Thymus (tissue), 11 donors: Measurements from ENCODE around the gene EGLN2. TPM values are rescaled to one million over a fixed set of nuclear protein-coding genes. Genes with fewer than 3 reads are reported as not detected.
A peak's percentile ranks its signal among the peaks of the same experiment; 100 is the strongest.

Source experiments
- DNase-seq, 9 donors: peaks; one replicate each; pipeline ENCODE4 v3.0.0-alpha.2; 2013; ENCODE audit warnings: low spot score in 9 of 9, low read depth in 6 of 9, missing footprints in 1 of 9
- H3K27ac ChIP-seq, 2 donors: one replicate each; pipeline ENCODE4 v1.5.1; 2013; ENCODE audit warnings: control low read depth in 1 of 2, low read depth in 1 of 2, low read length in 1 of 2, mild to moderate bottlenecking in 1 of 2, moderate library complexity in 1 of 2
- H3K27me3 ChIP-seq, 2 donors: one replicate each; pipeline ENCODE4 v1.5.1; 2013; ENCODE audit warnings: low read length in 1 of 2; ENCODE audit not compliant: control insufficient read depth in 2 of 2, insufficient read depth in 1 of 2
- H3K36me3 ChIP-seq, 2 donors: one replicate each; pipeline ENCODE4 v1.5.1; 2013; ENCODE audit warnings: low read length in 1 of 2, mild to moderate bottlenecking in 1 of 2, moderate library complexity in 1 of 2; ENCODE audit not compliant: control insufficient read depth in 2 of 2, insufficient read depth in 2 of 2
- H3K4me1 ChIP-seq, 2 donors: one replicate each; pipeline ENCODE4 v1.5.1; 2013; ENCODE audit warnings: low read length in 2 of 2; ENCODE audit not compliant: control insufficient read depth in 2 of 2, insufficient read depth in 2 of 2
- H3K4me3 ChIP-seq, 2 donors: one replicate each; pipeline ENCODE4 v1.5.1; 2013; ENCODE audit warnings: low read length in 2 of 2, control low read depth in 1 of 2, mild to moderate bottlenecking in 1 of 2
- H3K9me3 ChIP-seq, 2 donors: one replicate each; pipeline ENCODE4 v1.5.1; 2013; ENCODE audit warnings: low read length in 1 of 2, mild to moderate bottlenecking in 1 of 2; ENCODE audit not compliant: control insufficient read depth in 2 of 2, insufficient read depth in 1 of 2
- WGBS: extraction: QIAGEN DNeasy Blood & Tissue Kit; methylation state at CpG from one replicate; pipeline ENCODE4 v1.1.7; 2013; 5-methylcytosine and 5-hydroxymethylcytosine counted together
- polyA plus RNA-seq: library from polyadenylated mRNA; stranded (reverse); fragments of 200-250 nt; gene quantifications from one replicate; pipeline ENCODE4 v1.2.3, GENCODE V29; 2013
- total RNA-seq: library from RNA; stranded (reverse); fragments of 120-200 nt; gene quantifications from one replicate; pipeline ENCODE4 v1.2.4, GENCODE V29; 2013
- donor health status: healthy.

EGLN2 gene
- total and polyA plus RNA-seq, 2 donors = 80.0 to 90.3 TPM

- Histone ChIP-seq H3K27ac (peak overlapping the region; percentile 82 to 96), H3K27me3 (no peaks in the 10 kb centered on the region), H3K9me3 (no peaks in the 10 kb centered on the region), H3K36me3 (peaks cover 24 to 26% of the 10 kb centered on the region in 2 donors), H3K4me3 (peak overlapping the region; percentile 49 to 96), H3K4me1 (peaks cover 29 to 47% of the 10 kb centered on the region in 2 donors)
- WGBS = 12% methylated on average over 28 of the region's 28 CpGs
- peak in 3 of 9 donors; percentile 48 to 63 (median 52) for DNase-seq
These were observed 868 bp upstream of the EGLN2 start for GRCh38 chr19:40797963-40798682.

GRCh38 chr19:40799558-40800338 is 757 bp downstream of the EGLN2 start:
- peak overlapping the region; percentile 70 to 96 for H3K27ac ChIP-seq
- peaks cover 37% of the 10 kb centered on the region in 2 donors for H3K36me3 ChIP-seq
- H3K9me3 ChIP-seq = no peaks in the 10 kb centered on the region
- H3K4me1 ChIP-seq = peaks cover 38 to 63% of the 10 kb centered on the region in 2 donors
- DNase-seq = no peak
- H3K4me3 ChIP-seq = peak overlapping the region; percentile 87 to 96
- 6% methylated on average over 40 of the region's 40 CpGs for WGBS
- no peaks in the 10 kb centered on the region for H3K27me3 ChIP-seq

GRCh38 chr19:40800339-40800996 is 1.5 kb downstream of the EGLN2 start:
- 92% methylated on average over 27 of the region's 27 CpGs for WGBS
- no peak for DNase-seq
- Histone ChIP-seq H3K27me3 (no peaks in the 10 kb centered on the region), H3K27ac (peak overlapping the region in 1 of 2 donors; percentile 32), H3K4me1 (peaks cover 38 to 70% of the 10 kb centered on the region in 2 donors), H3K9me3 (no peaks in the 10 kb centered on the region), H3K36me3 (peaks cover 37 to 44% of the 10 kb centered on the region in 2 donors), H3K4me3 (peak overlapping the region; percentile 87 to 96)

- Histone ChIP-seq H3K9me3 (no peaks in the 10 kb centered on the region), H3K36me3 (peaks cover 37 to 46% of the 10 kb centered on the region in 2 donors), H3K4me1 (peaks cover 38 to 75% of the 10 kb centered on the region in 2 donors), H3K4me3 (no peak overlapping the region), H3K27ac (no peak overlapping the region), H3K27me3 (no peaks in the 10 kb centered on the region)
- no peak for DNase-seq
- 98% methylated on average over 27 of the region's 27 CpGs for WGBS
These were observed 2.0 kb downstream of the EGLN2 start for GRCh38 chr19:40800997-40801377.

GRCh38 chr19:40801426-40802299 is 2.7 kb downstream of the EGLN2 start:
- H3K27me3 ChIP-seq = no peaks in the 10 kb centered on the region
- peaks cover 30 to 43% of the 10 kb centered on the region in 2 donors for H3K36me3 ChIP-seq
- WGBS = 89% methylated on average over 13 of the region's 13 CpGs
- no peak overlapping the region for H3K4me3 ChIP-seq
- no peaks in the 10 kb centered on the region for H3K9me3 ChIP-seq
- DNase-seq = no peak
- H3K4me1 ChIP-seq = peaks cover 45 to 79% of the 10 kb centered on the region in 2 donors
- H3K27ac ChIP-seq = peak overlapping the region in 1 of 2 donors; percentile 22

DNA sequence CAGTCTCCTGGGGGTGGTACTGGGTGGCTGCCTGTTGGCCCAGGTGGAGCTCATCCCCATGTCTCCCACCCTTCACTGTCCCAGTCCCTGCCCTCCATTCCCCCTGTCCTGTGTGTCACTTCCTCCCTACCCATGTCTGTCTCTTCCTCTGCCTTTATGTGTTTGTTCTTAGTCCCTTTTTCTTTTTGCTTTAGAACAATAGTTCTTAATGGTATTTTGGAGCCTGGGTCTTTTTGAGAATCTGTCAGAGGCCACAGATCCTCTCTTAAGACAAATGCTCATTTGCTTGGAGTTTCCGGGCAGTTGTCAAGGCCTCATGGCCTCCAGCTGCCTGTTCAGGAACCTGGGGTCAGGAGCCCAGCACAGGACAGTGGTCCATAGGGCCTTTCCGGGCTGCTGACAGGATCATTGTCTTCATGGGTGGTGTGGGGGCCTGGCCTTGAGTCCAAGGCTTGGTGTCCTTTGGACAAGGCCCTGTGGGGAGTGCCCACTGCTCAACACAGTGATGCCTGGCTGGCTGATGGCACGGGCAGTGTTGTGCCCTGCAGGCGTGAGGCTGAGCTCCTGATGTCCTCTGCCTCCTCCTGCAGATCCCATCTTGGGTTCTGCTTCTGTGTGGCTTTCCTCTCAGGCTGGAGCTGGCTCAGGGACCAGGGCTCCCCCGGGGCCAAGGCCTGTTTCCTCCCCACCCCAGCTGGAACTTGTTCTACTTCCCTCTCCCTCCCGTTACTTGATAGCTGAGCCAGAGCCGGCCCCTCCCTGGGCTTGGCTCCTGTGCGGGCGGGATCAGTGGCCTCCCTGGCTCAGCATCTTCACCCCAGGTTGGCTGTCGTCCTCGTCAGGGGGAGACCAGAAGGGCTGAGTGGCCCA is 3.5 kb downstream of the EGLN2 start:
- H3K9me3 ChIP-seq = no peaks in the 10 kb centered on the region
- H3K27ac ChIP-seq = peak overlapping the region; percentile 22 to 48
- H3K36me3 ChIP-seq = peaks cover 32 to 49% of the 10 kb centered on the region in 2 donors
- 70% methylated on average over 11 of the region's 11 CpGs for WGBS
- no peaks in the 10 kb centered on the region for H3K27me3 ChIP-seq
- H3K4me3 ChIP-seq = no peak overlapping the region
- peaks cover 50 to 84% of the 10 kb centered on the region in 2 donors for H3K4me1 ChIP-seq
- DNase-seq = no peak

- 72% methylated on average over 9 of the region's 9 CpGs for WGBS
- H3K27me3 ChIP-seq = no peaks in the 10 kb centered on the region
- peak overlapping the region; percentile 19 to 48 for H3K27ac ChIP-seq
- no peak for DNase-seq
- H3K9me3 ChIP-seq = no peaks in the 10 kb centered on the region
- peaks cover 40 to 57% of the 10 kb centered on the region in 2 donors for H3K36me3 ChIP-seq
- H3K4me3 ChIP-seq = no peak overlapping the region
- peaks cover 46 to 79% of the 10 kb centered on the region in 2 donors for H3K4me1 ChIP-seq
These were observed 4.3 kb downstream of the EGLN2 start for GRCh38 chr19:40803170-40803856.
